Motor neuron (in vitro differentiated cells): ENCODE results near the gene PDE4D. TPM values are rescaled to one million over a fixed set of nuclear protein-coding genes. Genes with fewer than 3 reads are reported as not detected.
"Not testable (repeated sequence)": the region's sequence is repeated elsewhere in the genome, so short reads cannot be mapped to it uniquely, and the experiment has no call there.

Source experiments
- ATAC-seq, 8 experiments: fragments of 200-7000 bp; cut with Tn5 transposase; replicated peaks in 6 of 8; 2 replicates each; pipeline ENCODE4 v1.8.0; 2021; ENCODE audit warnings: mild to moderate bottlenecking in 8 of 8, moderate library complexity in 8 of 8
- H3K27ac ChIP-seq, 2 donors: fragments of 250-450 bp; sonication (Bioruptor Pico); 2 replicates each; pipeline ENCODE4 v1.9.0; 2021; ENCODE audit warnings: antibody characterized with exemption in 2 of 2, mild to moderate bottlenecking in 2 of 2, moderate library complexity in 1 of 2
- H3K4me1 ChIP-seq, 2 donors: fragments of 250-450 bp; sonication (Bioruptor Pico); replicated peaks in 1 of 2; 2 replicates each; pipeline ENCODE4 v1.6.1; 2021; ENCODE audit warnings: antibody characterized with exemption in 2 of 2, mild to moderate bottlenecking in 2 of 2, moderate library complexity in 1 of 2
- H3K4me3 ChIP-seq, 5 donors: fragments of 250-450 bp; sonication (Bioruptor Pico); 2 replicates each; pipeline ENCODE4 v1.9.0; 2021; ENCODE audit warnings: antibody characterized with exemption in 5 of 5, mild to moderate bottlenecking in 5 of 5, moderate library complexity in 4 of 5
- WGBS, 10 experiments: fragments of 450-650 bp; shearing (Covaris generic); methylation state at CpG; one replicate each; pipeline ENCODE4 v1.0.0; 2022; 5-methylcytosine and 5-hydroxymethylcytosine counted together
- in situ Hi-C, 9 experiments: fragments of 400-800 bp; cut with MboI; loops; one replicate each; pipeline ENCODE4 v1.15.0; 2021; ENCODE audit warnings: low sequenced_read_pairs in 9 of 9, low pct_unique_long_range_greater_than_20kb in 2 of 9; ENCODE audit not compliant: unreplicated experiment in 9 of 9
- total RNA-seq, 8 experiments: library from RNA; unstranded; fragments of 300-600 nt; gene quantifications; 2 replicates each; pipeline versions ENCODE4 v1.2.3 to v1.2.4, GENCODE V29; 2022

The PDE4D gene
- total RNA-seq, 8 experiments from 2014 or later, result 10.1 to 57.2 (median 23.7) TPM

GRCh38 chr5:59327191-59327980 lies 566.1 kb downstream of the PDE4D start:
- in situ Hi-C loops, result loop anchor here in 1 of 9 experiments (25.0 kb wide), 1 partner anchor 115 kb away; no protein-coding TSS in a partner anchor
- H3K4me1 ChIP-seq, result peaks cover 0 to 3% of the 10 kb centered on the region in 2 donors
- 43 to 94% (median 83%) methylated on average over 2 to 4 of the region's 4 CpGs for WGBS, 10 experiments
- ATAC-seq, result no peak
- no peak overlapping the region for H3K27ac ChIP-seq
- H3K4me3 ChIP-seq, result no peak overlapping the region

DNA sequence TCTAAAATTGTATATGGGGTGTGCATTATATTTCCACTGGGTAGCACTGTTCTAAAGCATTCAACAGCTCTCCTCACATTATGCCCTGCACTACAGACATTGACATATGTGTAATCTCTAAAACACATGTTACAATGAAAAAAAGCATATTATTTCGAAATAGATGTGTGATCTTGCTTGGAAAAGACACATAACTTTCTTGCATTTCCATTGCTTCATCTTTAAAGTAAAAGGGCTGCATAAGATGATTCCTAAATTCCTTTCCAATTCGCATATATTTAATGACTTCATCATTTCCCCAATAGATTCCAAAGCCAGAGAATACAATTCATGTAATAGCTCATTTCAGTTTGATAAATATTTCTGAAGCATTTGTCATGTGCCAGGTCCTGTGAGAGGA lies 566.9 kb downstream of the PDE4D start:
- WGBS, 10 experiments, result 8 to 100% (median 94%) methylated on average over 1 to 2 of the region's 2 CpGs; no CpG with 5 or more reads in 3 of the 10 experiments
- Histone ChIP-seq H3K4me1 (peaks cover 0 to 3% of the 10 kb centered on the region in 2 donors), H3K4me3 (no peak overlapping the region), H3K27ac (no peak overlapping the region)
- ATAC-seq, result peak in 3 of 8 experiments; percentile 12 to 50 (median 50)
- in situ Hi-C loops, result loop anchor here in 1 of 9 experiments (25.0 kb wide), 1 partner anchor 114 kb away; no protein-coding TSS in a partner anchor

DNA sequence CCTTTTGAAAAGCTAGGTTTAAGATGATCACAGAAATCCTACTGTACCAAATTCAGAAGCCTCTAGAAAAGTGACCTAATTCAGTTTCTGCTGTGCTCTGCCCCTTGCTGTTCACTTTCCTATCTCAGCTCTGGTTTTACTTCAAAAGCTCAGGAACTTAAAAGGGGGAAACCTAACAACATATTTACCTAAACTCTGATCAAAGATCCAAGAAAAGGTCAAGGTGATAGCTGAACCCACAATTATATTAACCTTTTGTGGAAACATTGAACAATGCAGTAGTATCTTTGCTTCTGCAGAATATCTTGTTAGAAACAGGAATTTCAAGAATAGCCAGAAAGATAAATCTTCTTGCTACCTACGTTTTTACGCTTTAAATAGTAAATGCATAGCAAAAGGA lies 568.5 kb downstream of the PDE4D start:
- Histone ChIP-seq H3K4me3 (no peak overlapping the region), H3K4me1 (peaks cover 0 to 3% of the 10 kb centered on the region in 2 donors), H3K27ac (no peak overlapping the region)
- in situ Hi-C loops, result loop anchor here in 1 of 9 experiments (25.0 kb wide), 1 partner anchor 113 kb away; no protein-coding TSS in a partner anchor
- no peak for ATAC-seq
- 18 to 100% (median 94%) methylated on average over 1 to 2 of the region's 2 CpGs for WGBS, 10 experiments

DNA sequence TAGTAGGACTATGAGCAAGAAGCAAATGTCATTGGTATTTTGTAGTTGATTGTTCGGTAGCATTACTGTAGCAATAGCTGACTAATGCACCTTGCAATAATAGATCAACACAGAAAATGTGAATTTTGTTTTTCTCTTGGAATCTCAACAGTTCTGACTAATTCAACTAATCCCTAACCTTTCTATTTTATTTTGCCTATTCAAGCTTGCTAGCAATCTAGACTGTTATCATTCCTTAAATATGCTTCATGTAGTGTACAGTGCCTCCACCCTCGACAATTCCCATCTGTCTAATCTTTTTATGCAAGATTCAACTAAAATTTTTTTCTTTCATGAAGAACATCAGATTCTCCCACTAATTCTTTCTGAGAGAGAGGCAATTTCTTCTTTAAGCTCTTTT lies 570.6 kb downstream of the PDE4D start:
- no peak overlapping the region for H3K4me3 ChIP-seq
- in situ Hi-C loops, result no loop called here
- H3K27ac ChIP-seq, result no peak overlapping the region
- 0 to 100% (median 82%) methylated on average over 1 to 2 of the region's 2 CpGs for WGBS, 10 experiments
- peak in 2 of 8 experiments; percentile 53 to 78 for ATAC-seq
- H3K4me1 ChIP-seq, result peaks cover 0 to 1% of the 10 kb centered on the region in 2 donors

GRCh38 chr5:59322058-59322457 lies 571.5 kb downstream of the PDE4D start:
- Histone ChIP-seq H3K4me3 (no peak overlapping the region), H3K4me1 (peaks cover 5 to 10% of the 10 kb centered on the region in 2 donors), H3K27ac (no peak overlapping the region)
- in situ Hi-C loops, result no loop called here
- ATAC-seq, result no peak

DNA sequence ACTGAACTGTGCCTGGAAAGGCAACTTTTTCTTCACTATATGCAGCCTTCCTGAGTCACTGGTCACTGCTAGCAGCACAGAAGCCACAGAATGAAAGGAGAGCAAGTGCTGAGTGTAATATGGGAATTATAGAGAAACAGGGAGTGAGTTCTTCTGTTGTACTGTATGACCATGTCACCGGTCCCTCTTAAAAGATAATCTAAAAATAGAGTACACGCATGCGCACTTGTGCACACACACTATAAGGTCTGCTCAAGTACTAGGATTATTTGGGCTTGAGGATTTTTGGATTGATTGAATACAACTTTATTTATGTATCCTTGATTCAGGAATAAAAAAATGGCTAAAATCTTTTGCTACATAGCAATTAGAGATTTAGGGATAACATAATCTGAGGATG lies 571.9 kb downstream of the PDE4D start:
- no peak overlapping the region for H3K27ac ChIP-seq
- ATAC-seq, result no peak
- WGBS, 10 experiments, result 79 to 91% (median 84%) methylated on average over 1 to 3 of the region's 3 CpGs; no CpG with 5 or more reads in 3 of the 10 experiments
- H3K4me3 ChIP-seq, result no peak overlapping the region
- peaks cover 7 to 13% of the 10 kb centered on the region in 2 donors for H3K4me1 ChIP-seq
- in situ Hi-C loops, result no loop called here

DNA sequence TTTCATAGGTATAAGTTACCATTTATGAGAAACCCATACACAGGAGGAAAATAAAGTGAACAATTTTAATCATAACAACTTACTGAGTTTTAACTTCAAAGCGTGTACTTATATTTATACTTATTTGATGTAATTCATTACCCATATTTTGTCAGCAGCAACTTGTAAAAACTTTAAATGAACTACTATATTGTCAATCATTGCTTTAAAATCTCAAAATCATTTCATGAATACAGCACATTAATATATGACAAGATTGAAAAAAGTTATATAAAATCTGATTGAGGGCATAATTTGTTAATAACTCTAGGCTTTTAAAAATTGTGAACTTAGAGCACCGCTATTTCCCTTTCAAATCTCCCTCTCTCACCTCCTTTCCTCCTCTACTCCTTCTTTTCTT lies 573.1 kb downstream of the PDE4D start:
- WGBS, 10 experiments, result 71 to 100% (median 96%) methylated on average over 1 to 2 of the region's 2 CpGs; no CpG with 5 or more reads in 1 of the 10 experiments
- peaks cover 7 to 13% of the 10 kb centered on the region in 2 donors for H3K4me1 ChIP-seq
- H3K27ac ChIP-seq, result no peak overlapping the region
- in situ Hi-C loops, result no loop called here
- no peak for ATAC-seq
- H3K4me3 ChIP-seq, result no peak overlapping the region

DNA sequence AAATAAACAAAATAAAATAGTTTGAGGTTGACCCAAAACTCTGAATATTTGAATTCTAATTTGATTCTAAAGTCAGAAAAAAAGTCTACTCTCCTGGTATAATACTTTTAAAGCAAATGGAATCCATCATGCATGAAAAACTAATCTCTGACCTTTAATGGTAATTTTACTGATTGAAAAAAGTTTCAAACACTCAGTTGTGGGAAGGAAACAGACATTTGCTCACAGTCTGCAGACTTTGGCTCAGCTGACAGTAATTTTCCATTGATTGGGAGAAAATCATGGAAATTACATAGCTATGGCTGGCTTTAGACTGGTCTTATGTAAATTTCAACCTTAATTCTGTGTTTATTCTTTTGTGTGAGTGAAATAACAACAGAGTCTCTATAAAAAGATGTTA lies 574.3 kb downstream of the PDE4D start:
- in situ Hi-C loops, result no loop called here
- Histone ChIP-seq H3K4me1 (peaks cover 7 to 13% of the 10 kb centered on the region in 2 donors), H3K27ac (no peak overlapping the region), H3K4me3 (no peak overlapping the region)
- no peak for ATAC-seq

DNA sequence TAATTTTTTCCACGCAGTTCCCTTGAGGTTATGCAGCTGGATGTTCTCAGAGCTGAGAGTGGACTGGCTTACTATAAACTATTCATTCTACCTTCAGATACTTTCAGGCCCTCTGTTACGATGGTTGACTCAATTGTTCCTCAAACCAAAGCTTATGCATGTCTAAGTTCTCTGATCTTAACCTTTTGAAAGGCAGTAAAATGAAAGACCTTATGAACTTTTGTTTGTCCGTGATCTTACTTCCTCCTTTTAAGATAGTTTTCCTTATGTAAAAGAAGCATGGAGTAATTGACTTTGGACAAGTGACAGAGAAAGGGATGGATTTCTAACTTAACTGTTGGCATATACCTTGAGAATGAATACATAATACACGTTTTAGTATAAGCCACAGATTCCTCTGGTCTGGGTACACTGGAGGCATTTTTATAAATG lies 575.7 kb downstream of the PDE4D start:
- in situ Hi-C loops, result no loop called here
- H3K27ac ChIP-seq, result no peak overlapping the region
- ATAC-seq, result peak in 1 of 8 experiments; percentile 8
- peaks cover 7 to 13% of the 10 kb centered on the region in 2 donors for H3K4me1 ChIP-seq
- 10 to 92% (median 44%) methylated on average over 2 to 4 of the region's 4 CpGs for WGBS, 10 experiments
- no peak overlapping the region for H3K4me3 ChIP-seq

- 0 to 58% (median 16%) methylated on average over 1 to 6 of the region's 6 CpGs for WGBS, 10 experiments
- in situ Hi-C loops, result no loop called here
- Histone ChIP-seq H3K4me1 (peaks cover 7 to 13% of the 10 kb centered on the region in 2 donors), H3K27ac (no peak overlapping the region), H3K4me3 (no peak overlapping the region)
- peak; percentile 29 to 98 (median 65) for ATAC-seq
These were observed 576.3 kb downstream of the PDE4D start for GRCh38 chr5:59317023-59317773.

- Histone ChIP-seq H3K4me1 (peaks cover 3 to 5% of the 10 kb centered on the region in 2 donors), H3K4me3 (no peak overlapping the region), H3K27ac (no peak overlapping the region)
- no peak for ATAC-seq
- 50 to 100% (median 90%) methylated on average over 1 to 3 of the region's 3 CpGs; no CpG with 5 or more reads in 3 of the 10 experiments for WGBS, 10 experiments
- in situ Hi-C loops, result no loop called here
These were observed 581.3 kb downstream of the PDE4D start for GRCh38 chr5:59312223-59312622.

GRCh38 chr5:59308685-59309084 lies 584.8 kb downstream of the PDE4D start:
- in situ Hi-C loops, H3K4me3 ChIP-seq, H3K4me1 ChIP-seq, ATAC-seq, H3K27ac ChIP-seq: not testable (repeated sequence)
- WGBS, 10 experiments, result 67 to 100% (median 80%) methylated on average over 1 of the region's 2 CpGs; no CpG with 5 or more reads in 7 of the 10 experiments

GRCh38 chr5:59303289-59303716 lies 590.2 kb downstream of the PDE4D start:
- H3K4me1 ChIP-seq, in situ Hi-C loops, H3K4me3 ChIP-seq, ATAC-seq, H3K27ac ChIP-seq: not testable (repeated sequence)
- WGBS, 10 experiments, result 0 to 85% (median 61%) methylated on average over 1 to 3 of the region's 3 CpGs; no CpG with 5 or more reads in 2 of the 10 experiments
